ENCODE measurements around the gene CTDP1.

CTDP1 gene

GRCh38 chr18:79634593-79635426 is 44.8 kb upstream of the CTDP1 start:
- H3K36me3 ChIP-seq (ENCODE audit: insufficient read depth, low read length), result no peaks in the 10 kb centered on the region
- no peaks in the 10 kb centered on the region for H3K27me3 ChIP-seq (ENCODE audit: insufficient read depth, low read length, poor library complexity, severe bottlenecking)
- H3K4me1 ChIP-seq (ENCODE audit: insufficient read depth, low read length, poor library complexity, severe bottlenecking), result no peaks in the 10 kb centered on the region
- no peaks in the 10 kb centered on the region for H4K20me1 ChIP-seq (ENCODE audit: insufficient read depth, low read length, poor library complexity, severe bottlenecking)
- no peak overlapping the region for H2AFZ ChIP-seq (ENCODE audit: low read length)
- H3K4me3 ChIP-seq (ENCODE audit: low read length, poor library complexity, severe bottlenecking), result no peak overlapping the region
- TF ChIP-seq, protein P1, sequence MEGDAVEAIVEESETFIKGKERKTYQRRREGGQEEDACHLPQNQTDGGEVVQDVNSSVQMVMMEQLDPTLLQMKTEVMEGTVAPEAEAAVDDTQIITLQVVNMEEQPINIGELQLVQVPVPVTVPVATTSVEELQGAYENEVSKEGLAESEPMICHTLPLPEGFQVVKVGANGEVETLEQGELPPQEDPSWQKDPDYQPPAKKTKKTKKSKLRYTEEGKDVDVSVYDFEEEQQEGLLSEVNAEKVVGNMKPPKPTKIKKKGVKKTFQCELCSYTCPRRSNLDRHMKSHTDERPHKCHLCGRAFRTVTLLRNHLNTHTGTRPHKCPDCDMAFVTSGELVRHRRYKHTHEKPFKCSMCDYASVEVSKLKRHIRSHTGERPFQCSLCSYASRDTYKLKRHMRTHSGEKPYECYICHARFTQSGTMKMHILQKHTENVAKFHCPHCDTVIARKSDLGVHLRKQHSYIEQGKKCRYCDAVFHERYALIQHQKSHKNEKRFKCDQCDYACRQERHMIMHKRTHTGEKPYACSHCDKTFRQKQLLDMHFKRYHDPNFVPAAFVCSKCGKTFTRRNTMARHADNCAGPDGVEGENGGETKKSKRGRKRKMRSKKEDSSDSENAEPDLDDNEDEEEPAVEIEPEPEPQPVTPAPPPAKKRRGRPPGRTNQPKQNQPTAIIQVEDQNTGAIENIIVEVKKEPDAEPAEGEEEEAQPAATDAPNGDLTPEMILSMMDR (conservative IDR thresholded peaks at IDR 0.05; ENCODE audit: low read length), result no peak
- no peak for TF ChIP-seq EZH2phosphoT487 (IDR thresholded peaks at IDR 0.05; ENCODE audit: borderline replicate concordance)
- no peaks in the 10 kb centered on the region for H3K79me2 ChIP-seq (ENCODE audit: insufficient read depth, low read length)
- H3K9ac ChIP-seq (ENCODE audit: low read depth, low read length, poor library complexity, severe bottlenecking), result no peak overlapping the region
- H3K9me2 ChIP-seq (replicated peaks; ENCODE audit: low read depth, low read length), result no peaks in the 10 kb centered on the region
- no peaks in the 10 kb centered on the region for H3F3A ChIP-seq (ENCODE audit: low read depth)
- H3K4me2 ChIP-seq (ENCODE audit: low read depth, low read length, poor library complexity, severe bottlenecking), result no peak overlapping the region
- peaks cover 8% of the 10 kb centered on the region; the same call in 1 of the 2 replicates for H3K9me3 ChIP-seq (ENCODE audit: insufficient read depth, low read depth, low read length)

DNA sequence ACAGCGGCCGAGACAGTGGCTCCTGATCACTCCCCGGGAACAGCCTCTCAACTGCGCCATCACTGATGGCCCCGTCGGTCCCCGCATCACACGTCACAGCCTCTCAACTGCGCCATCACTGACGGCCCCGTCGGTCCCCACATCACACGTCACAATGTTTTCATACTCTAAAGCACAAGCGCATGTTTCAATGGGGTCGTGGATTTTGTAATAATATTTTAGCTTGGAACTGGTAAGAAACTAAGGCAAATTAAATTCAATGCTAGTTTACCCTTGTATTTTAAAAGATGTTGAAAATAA is 44.2 kb upstream of the CTDP1 start:
- Histone ChIP-seq H3K36me3 (ENCODE audit: insufficient read depth, low read length) (no peaks in the 10 kb centered on the region), H3K79me2 (ENCODE audit: insufficient read depth, low read length) (no peaks in the 10 kb centered on the region), H3K4me2 (ENCODE audit: low read depth, low read length, poor library complexity, severe bottlenecking) (no peak overlapping the region)

GRCh38 chr18:79637181-79637920 is 42.3 kb upstream of the CTDP1 start:
- H3K9ac ChIP-seq (ENCODE audit: low read depth, low read length, poor library complexity, severe bottlenecking), result no peak overlapping the region
- H3K4me2 ChIP-seq (ENCODE audit: low read depth, low read length, poor library complexity, severe bottlenecking), result no peak overlapping the region
- TF ChIP-seq EZH2phosphoT487 (IDR thresholded peaks at IDR 0.05; ENCODE audit: borderline replicate concordance), result no peak
- TF ChIP-seq, protein P1 (conservative IDR thresholded peaks at IDR 0.05; ENCODE audit: low read length), result no peak

More for the DNA sequence above, 44.2 kb upstream of the CTDP1 start:
- Histone ChIP-seq H3K9ac (ENCODE audit: low read depth, low read length, poor library complexity, severe bottlenecking) (no peak overlapping the region), H4K20me1 (ENCODE audit: insufficient read depth, low read length, poor library complexity, severe bottlenecking) (no peaks in the 10 kb centered on the region), H3K9me3 (ENCODE audit: insufficient read depth, low read depth, low read length) (peaks cover 8% of the 10 kb centered on the region; the same call in 1 of the 2 replicates), H3F3A (ENCODE audit: low read depth) (no peaks in the 10 kb centered on the region), H3K4me3 (ENCODE audit: low read length, poor library complexity, severe bottlenecking) (no peak overlapping the region), H3K27me3 (ENCODE audit: insufficient read depth, low read length, poor library complexity, severe bottlenecking) (no peaks in the 10 kb centered on the region), H3K4me1 (ENCODE audit: insufficient read depth, low read length, poor library complexity, severe bottlenecking) (no peaks in the 10 kb centered on the region), H3K9me2 (replicated peaks; ENCODE audit: low read depth, low read length) (no peaks in the 10 kb centered on the region), H2AFZ (ENCODE audit: low read length) (no peak overlapping the region)
- no peak for TF ChIP-seq EZH2phosphoT487 (IDR thresholded peaks at IDR 0.05; ENCODE audit: borderline replicate concordance)
- TF ChIP-seq, protein P1 (conservative IDR thresholded peaks at IDR 0.05; ENCODE audit: low read length), result no peak

More at GRCh38 chr18:79637181-79637920, 42.3 kb upstream of the CTDP1 start:
- no peaks in the 10 kb centered on the region for H3K27me3 ChIP-seq (ENCODE audit: insufficient read depth, low read length, poor library complexity, severe bottlenecking)
- no peaks in the 10 kb centered on the region for H3K9me2 ChIP-seq (replicated peaks; ENCODE audit: low read depth, low read length)
- no peaks in the 10 kb centered on the region for H3K79me2 ChIP-seq (ENCODE audit: insufficient read depth, low read length)
- H2AFZ ChIP-seq (ENCODE audit: low read length), result no peak overlapping the region
- H4K20me1 ChIP-seq (ENCODE audit: insufficient read depth, low read length, poor library complexity, severe bottlenecking), result no peaks in the 10 kb centered on the region
- H3K4me1 ChIP-seq (ENCODE audit: insufficient read depth, low read length, poor library complexity, severe bottlenecking), result no peaks in the 10 kb centered on the region
- peaks cover 3% of the 10 kb centered on the region; the same call in 1 of the 2 replicates for H3K9me3 ChIP-seq (ENCODE audit: insufficient read depth, low read depth, low read length)
- no peaks in the 10 kb centered on the region for H3F3A ChIP-seq (ENCODE audit: low read depth)
- H3K4me3 ChIP-seq (ENCODE audit: low read length, poor library complexity, severe bottlenecking), result no peak overlapping the region
- H3K36me3 ChIP-seq (ENCODE audit: insufficient read depth, low read length), result no peaks in the 10 kb centered on the region

Measured in Loucy (cell line).